KMS-11 (cell line): ENCODE measurements around the gene EXD1.
"Not testable (repeated sequence)": the region's sequence is repeated elsewhere in the genome, so short reads cannot be mapped to it uniquely, and the experiment has no call there.

Source experiments
- H2AFZ ChIP-seq: fragments of 200-600 bp; sonication (generic); 2 replicates; pipeline ENCODE4 v1.6.1; 2016; ENCODE audit warnings: antibody characterized with exemption, mixed run types, low read depth
- H3K27ac ChIP-seq: fragments of 200-600 bp; sonication (generic); 2 replicates; pipeline ENCODE4 v1.6.1; 2016; ENCODE audit warnings: mild to moderate bottlenecking, mixed run types
- H3K27me3 ChIP-seq: fragments of 200-600 bp; sonication (generic); 2 replicates; pipeline ENCODE4 v1.6.1; 2017; ENCODE audit warnings: mild to moderate bottlenecking, low read depth, mixed run types, moderate library complexity; ENCODE audit not compliant: insufficient read depth
- H3K36me3 ChIP-seq: fragments of 200-600 bp; sonication (generic); 2 replicates; pipeline ENCODE4 v1.6.1; 2017; ENCODE audit warnings: mild to moderate bottlenecking, mixed run types; ENCODE audit not compliant: insufficient read depth
- H3K4me1 ChIP-seq: fragments of 200-600 bp; sonication (generic); 2 replicates; pipeline ENCODE4 v1.6.1; 2016; ENCODE audit warnings: mild to moderate bottlenecking, low read depth, mixed run types; ENCODE audit not compliant: poor library complexity, severe bottlenecking
- H3K4me2 ChIP-seq: fragments of 200-600 bp; sonication (generic); 2 replicates; pipeline ENCODE4 v1.7.0; 2016; ENCODE audit warnings: mild to moderate bottlenecking, mixed run types
- H3K4me3 ChIP-seq: fragments of 200-600 bp; sonication (generic); IDR thresholded peaks from 2 replicates; pipeline ENCODE4 v1.6.1; 2017; ENCODE audit warnings: low read depth, low read length, mixed read lengths; ENCODE audit not compliant: insufficient read depth
- H3K79me2 ChIP-seq: fragments of 200-600 bp; sonication (generic); 2 replicates; pipeline ENCODE4 v1.6.1; 2016; ENCODE audit warnings: low read depth, mixed run types; ENCODE audit not compliant: insufficient read depth
- H3K9ac ChIP-seq: fragments of 200-600 bp; sonication (generic); 2 replicates; pipeline ENCODE4 v1.6.1; 2016; ENCODE audit warnings: mild to moderate bottlenecking, mixed run types
- H4K20me1 ChIP-seq: fragments of 200-600 bp; sonication (generic); 2 replicates; pipeline ENCODE4 v1.6.1; 2016; ENCODE audit warnings: mild to moderate bottlenecking, mixed run types; ENCODE audit not compliant: insufficient read depth
- CTCF ChIP-seq: fragments of 200-600 bp; sonication (generic); conservative IDR thresholded peaks from 2 replicates; pipeline ENCODE4 v1.6.1; 2017; ENCODE audit warnings: low read depth, mild to moderate bottlenecking, antibody characterized with exemption, low read length, moderate library complexity, mixed read lengths

EXD1 gene

GRCh38 chr15:41251411-41251810, 20.9 kb upstream of the EXD1 start:
- no peak overlapping the region for H2AFZ ChIP-seq
- H3K4me3 ChIP-seq: no peak overlapping the region
- H3K9ac ChIP-seq: no peak overlapping the region
- H3K27ac ChIP-seq: no peak overlapping the region
- H3K36me3 ChIP-seq: no peaks in the 10 kb centered on the region
- H3K79me2 ChIP-seq: no peaks in the 10 kb centered on the region
- TF ChIP-seq CTCF: no peak
- no peaks in the 10 kb centered on the region for H3K27me3 ChIP-seq
- no peaks in the 10 kb centered on the region for H4K20me1 ChIP-seq
- H3K4me1 ChIP-seq: no peaks in the 10 kb centered on the region
- no peak overlapping the region for H3K4me2 ChIP-seq

- not testable (repeated sequence) for H3K27me3 ChIP-seq, H3K79me2 ChIP-seq, H4K20me1 ChIP-seq, H3K9ac ChIP-seq, H3K4me2 ChIP-seq, H2AFZ ChIP-seq, H3K4me1 ChIP-seq, H3K36me3 ChIP-seq, H3K4me3 ChIP-seq, H3K27ac ChIP-seq
These were observed 20.2 kb upstream of the EXD1 start for GRCh38 chr15:41250745-41251144.

GRCh38 chr15:41241221-41241964, 10.8 kb upstream of the EXD1 start:
- H3K4me2 ChIP-seq: no peak overlapping the region
- no peak overlapping the region for H3K9ac ChIP-seq
- H3K4me3 ChIP-seq: no peak overlapping the region
- no peak overlapping the region for H2AFZ ChIP-seq
- H3K36me3 ChIP-seq: no peaks in the 10 kb centered on the region; the same call in 1 of the 2 replicates
- H3K79me2 ChIP-seq: no peaks in the 10 kb centered on the region
- H3K4me1 ChIP-seq: no peaks in the 10 kb centered on the region
- H4K20me1 ChIP-seq: no peaks in the 10 kb centered on the region
- no peaks in the 10 kb centered on the region for H3K27me3 ChIP-seq
- no peak overlapping the region for H3K27ac ChIP-seq
- no peak for TF ChIP-seq CTCF

GRCh38 chr15:41238100-41238499, 7.5 kb upstream of the EXD1 start:
- Histone ChIP-seq H3K27ac (no peak overlapping the region), H3K27me3 (no peaks in the 10 kb centered on the region), H3K36me3 (no peaks in the 10 kb centered on the region), H3K9ac (no peak overlapping the region), H3K4me3 (no peak overlapping the region), H3K4me1 (no peaks in the 10 kb centered on the region), H3K79me2 (no peaks in the 10 kb centered on the region; the same call in 1 of the 2 replicates), H4K20me1 (no peaks in the 10 kb centered on the region), H2AFZ (no peak overlapping the region), H3K4me2 (no peak overlapping the region)
- no peak for TF ChIP-seq CTCF

GRCh38 chr15:41235929-41236328, 5.4 kb upstream of the EXD1 start:
- TF ChIP-seq CTCF: no peak
- no peak overlapping the region for H3K4me2 ChIP-seq
- peaks cover 13% of the 10 kb centered on the region for H3K79me2 ChIP-seq

GRCh38 chr15:41235228-41235627, 4.7 kb upstream of the EXD1 start:
- H4K20me1 ChIP-seq: not testable (repeated sequence)
- peaks cover 13% of the 10 kb centered on the region for H3K79me2 ChIP-seq

More at GRCh38 chr15:41235929-41236328, 5.4 kb upstream of the EXD1 start:
- Histone ChIP-seq H3K9ac (no peak overlapping the region), H3K36me3 (no peaks in the 10 kb centered on the region), H2AFZ (no peak overlapping the region), H3K4me3 (no peak overlapping the region), H4K20me1 (no peaks in the 10 kb centered on the region), H3K4me1 (peaks cover 14% of the 10 kb centered on the region), H3K27me3 (no peaks in the 10 kb centered on the region), H3K27ac (no peak overlapping the region)

More at GRCh38 chr15:41235228-41235627, 4.7 kb upstream of the EXD1 start:
- not testable (repeated sequence) for H3K27me3 ChIP-seq, H3K4me2 ChIP-seq, H2AFZ ChIP-seq, H3K9ac ChIP-seq, H3K36me3 ChIP-seq, H3K27ac ChIP-seq, H3K4me3 ChIP-seq
- peaks cover 18% of the 10 kb centered on the region for H3K4me1 ChIP-seq
